ENCODE results near the gene EFNA5. TPM values are rescaled to one million over a fixed set of nuclear protein-coding genes. Genes with fewer than 3 reads are reported as not detected.
"Not testable (repeated sequence)": the region's sequence is repeated elsewhere in the genome, so short reads cannot be mapped to it uniquely, and the experiment has no call there.

The EFNA5 gene
- total RNA-seq, 1 donor from 2014 or later: 38.9 TPM

- peak overlapping the region; percentile 29 for H3K27ac Mint-ChIP-seq (ENCODE audit: unreplicated experiment)
Observed at GRCh38 chr5:107359033-107359915, 311.5 kb downstream of the EFNA5 start.

GRCh38 chr5:107356891-107357290 is 313.8 kb downstream of the EFNA5 start:
- H3K4me3 Mint-ChIP-seq (ENCODE audit: unreplicated experiment): no peak overlapping the region
- H3K27me3 Mint-ChIP-seq (ENCODE audit: low read depth): no peaks in the 10 kb centered on the region
- peaks cover 10% of the 10 kb centered on the region for H3K4me1 Mint-ChIP-seq (ENCODE audit: low read depth)
- TF ChIP-seq, protein P1, sequence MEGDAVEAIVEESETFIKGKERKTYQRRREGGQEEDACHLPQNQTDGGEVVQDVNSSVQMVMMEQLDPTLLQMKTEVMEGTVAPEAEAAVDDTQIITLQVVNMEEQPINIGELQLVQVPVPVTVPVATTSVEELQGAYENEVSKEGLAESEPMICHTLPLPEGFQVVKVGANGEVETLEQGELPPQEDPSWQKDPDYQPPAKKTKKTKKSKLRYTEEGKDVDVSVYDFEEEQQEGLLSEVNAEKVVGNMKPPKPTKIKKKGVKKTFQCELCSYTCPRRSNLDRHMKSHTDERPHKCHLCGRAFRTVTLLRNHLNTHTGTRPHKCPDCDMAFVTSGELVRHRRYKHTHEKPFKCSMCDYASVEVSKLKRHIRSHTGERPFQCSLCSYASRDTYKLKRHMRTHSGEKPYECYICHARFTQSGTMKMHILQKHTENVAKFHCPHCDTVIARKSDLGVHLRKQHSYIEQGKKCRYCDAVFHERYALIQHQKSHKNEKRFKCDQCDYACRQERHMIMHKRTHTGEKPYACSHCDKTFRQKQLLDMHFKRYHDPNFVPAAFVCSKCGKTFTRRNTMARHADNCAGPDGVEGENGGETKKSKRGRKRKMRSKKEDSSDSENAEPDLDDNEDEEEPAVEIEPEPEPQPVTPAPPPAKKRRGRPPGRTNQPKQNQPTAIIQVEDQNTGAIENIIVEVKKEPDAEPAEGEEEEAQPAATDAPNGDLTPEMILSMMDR (IDR thresholded peaks at IDR 0.05): no peak
- no peak overlapping the region for H3K27ac Mint-ChIP-seq (ENCODE audit: unreplicated experiment)
- H3K9me3 Mint-ChIP-seq (ENCODE audit: low read depth): no peaks in the 10 kb centered on the region
- DNase-seq (ENCODE audit: low spot score): no peak
- no peaks in the 10 kb centered on the region for H3K36me3 Mint-ChIP-seq (ENCODE audit: low read depth)

More at GRCh38 chr5:107359033-107359915, 311.5 kb downstream of the EFNA5 start:
- H3K36me3 Mint-ChIP-seq (ENCODE audit: low read depth): no peaks in the 10 kb centered on the region
- DNase-seq (ENCODE audit: low spot score): no peak
- H3K4me3 Mint-ChIP-seq (ENCODE audit: unreplicated experiment): no peak overlapping the region
- TF ChIP-seq, protein P1 (IDR thresholded peaks at IDR 0.05): no peak
- H3K27me3 Mint-ChIP-seq (ENCODE audit: low read depth): no peaks in the 10 kb centered on the region
- no peaks in the 10 kb centered on the region for H3K9me3 Mint-ChIP-seq (ENCODE audit: low read depth)
- H3K4me1 Mint-ChIP-seq (ENCODE audit: low read depth): peaks cover 10% of the 10 kb centered on the region

GRCh38 chr5:107352576-107352975 is 318.2 kb downstream of the EFNA5 start:
- Mint-ChIP-seq H3K27me3 (ENCODE audit: low read depth) (no peaks in the 10 kb centered on the region), H3K36me3 (ENCODE audit: low read depth) (no peaks in the 10 kb centered on the region), H3K9me3 (ENCODE audit: low read depth) (peaks cover 18% of the 10 kb centered on the region), H3K4me3 (ENCODE audit: unreplicated experiment) (no peak overlapping the region), H3K4me1 (ENCODE audit: low read depth) (no peaks in the 10 kb centered on the region), H3K27ac (ENCODE audit: unreplicated experiment) (no peak overlapping the region)
- no peak for DNase-seq (ENCODE audit: low spot score)
- TF ChIP-seq, protein P1 (IDR thresholded peaks at IDR 0.05): peak; percentile 18

DNA sequence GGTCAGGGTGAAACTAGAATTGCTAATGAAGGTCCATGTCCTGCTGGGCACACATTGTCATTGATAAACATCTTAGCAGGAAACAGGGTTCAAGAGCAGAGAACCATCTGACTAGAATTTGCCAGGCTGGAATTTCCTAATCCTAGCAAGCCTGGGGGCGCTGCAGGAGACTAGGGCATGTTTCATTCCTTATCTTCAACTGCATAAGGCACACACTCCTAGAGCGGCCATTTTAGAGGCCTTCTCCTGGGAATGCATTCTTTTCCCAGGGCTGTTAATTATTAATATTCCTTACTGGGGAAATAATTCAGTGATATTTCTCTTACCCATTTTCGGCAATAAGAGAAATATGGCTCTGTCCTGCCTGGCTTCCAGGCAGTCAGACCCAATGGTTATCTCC is 324.2 kb downstream of the EFNA5 start:
- DNase-seq (ENCODE audit: low spot score); H3K4me3 Mint-ChIP-seq (ENCODE audit: unreplicated experiment); H3K27me3 Mint-ChIP-seq (ENCODE audit: low read depth); H3K4me1 Mint-ChIP-seq (ENCODE audit: low read depth); H3K27ac Mint-ChIP-seq (ENCODE audit: unreplicated experiment): not testable (repeated sequence)
- H3K9me3 Mint-ChIP-seq (ENCODE audit: low read depth): peaks cover 49% of the 10 kb centered on the region
- peaks cover 18% of the 10 kb centered on the region for H3K36me3 Mint-ChIP-seq (ENCODE audit: low read depth)

DNA sequence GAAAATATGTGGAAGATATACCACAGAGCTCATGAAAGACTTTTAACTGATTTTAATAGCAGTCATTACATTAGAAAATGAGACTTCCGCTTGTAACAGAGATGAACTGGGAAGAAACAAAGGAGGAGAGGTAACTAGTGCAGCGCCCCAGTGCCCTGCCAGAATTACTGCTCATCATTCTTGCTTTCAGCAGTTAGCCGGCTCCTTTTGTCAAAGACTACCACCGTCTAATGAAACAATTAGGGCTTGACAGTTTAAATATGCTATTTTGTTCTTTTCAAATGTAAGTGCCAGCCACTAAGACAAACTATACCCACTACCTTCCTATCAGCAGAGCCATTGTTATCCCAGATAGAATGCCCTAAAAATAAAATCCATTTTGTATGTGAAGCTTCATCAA is 328.4 kb downstream of the EFNA5 start:
- H3K36me3 Mint-ChIP-seq (ENCODE audit: low read depth): peaks cover 18% of the 10 kb centered on the region
- peaks cover 31% of the 10 kb centered on the region for H3K9me3 Mint-ChIP-seq (ENCODE audit: low read depth)
- TF ChIP-seq, protein P1 (IDR thresholded peaks at IDR 0.05): no peak
- no peak overlapping the region for H3K27ac Mint-ChIP-seq (ENCODE audit: unreplicated experiment)
- no peaks in the 10 kb centered on the region for H3K4me1 Mint-ChIP-seq (ENCODE audit: low read depth)
- H3K4me3 Mint-ChIP-seq (ENCODE audit: unreplicated experiment): no peak overlapping the region
- no peaks in the 10 kb centered on the region for H3K27me3 Mint-ChIP-seq (ENCODE audit: low read depth)
- DNase-seq (ENCODE audit: low spot score): no peak
